Fibroblast of mammary gland (primary cell): ENCODE measurements around the gene PRRC2C.
"Not testable (repeated sequence)": the region's sequence is repeated elsewhere in the genome, so short reads cannot be mapped to it uniquely, and the experiment has no call there.

ENCODE experiments used
- DNase-seq: peaks from one replicate; pipeline ENCODE4 v3.0.0-alpha.2; 2010; ENCODE audit warnings: low read depth
- H3K4me3 ChIP-seq: 2 replicates; pipeline ENCODE4 v1.5.1; 2011; ENCODE audit warnings: low read depth, mild to moderate bottlenecking, low read length, moderate library complexity; ENCODE audit not compliant: control insufficient read depth
- TF ChIP-seq, protein P1 (sequence below): conservative IDR thresholded peaks from 2 replicates; pipeline ENCODE4 v1.5.1; 2011; ENCODE audit warnings: low read depth, low read length, inconsistent platforms; ENCODE audit not compliant: control insufficient read depth, insufficient read depth

Gene PRRC2C

GRCh38 chr1:171595324-171595723 lies 110.0 kb downstream of the PRRC2C start:
- DNase-seq: peak; percentile 27
- no peak overlapping the region for H3K4me3 ChIP-seq
- TF ChIP-seq, protein P1, sequence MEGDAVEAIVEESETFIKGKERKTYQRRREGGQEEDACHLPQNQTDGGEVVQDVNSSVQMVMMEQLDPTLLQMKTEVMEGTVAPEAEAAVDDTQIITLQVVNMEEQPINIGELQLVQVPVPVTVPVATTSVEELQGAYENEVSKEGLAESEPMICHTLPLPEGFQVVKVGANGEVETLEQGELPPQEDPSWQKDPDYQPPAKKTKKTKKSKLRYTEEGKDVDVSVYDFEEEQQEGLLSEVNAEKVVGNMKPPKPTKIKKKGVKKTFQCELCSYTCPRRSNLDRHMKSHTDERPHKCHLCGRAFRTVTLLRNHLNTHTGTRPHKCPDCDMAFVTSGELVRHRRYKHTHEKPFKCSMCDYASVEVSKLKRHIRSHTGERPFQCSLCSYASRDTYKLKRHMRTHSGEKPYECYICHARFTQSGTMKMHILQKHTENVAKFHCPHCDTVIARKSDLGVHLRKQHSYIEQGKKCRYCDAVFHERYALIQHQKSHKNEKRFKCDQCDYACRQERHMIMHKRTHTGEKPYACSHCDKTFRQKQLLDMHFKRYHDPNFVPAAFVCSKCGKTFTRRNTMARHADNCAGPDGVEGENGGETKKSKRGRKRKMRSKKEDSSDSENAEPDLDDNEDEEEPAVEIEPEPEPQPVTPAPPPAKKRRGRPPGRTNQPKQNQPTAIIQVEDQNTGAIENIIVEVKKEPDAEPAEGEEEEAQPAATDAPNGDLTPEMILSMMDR: no peak

- no peak overlapping the region for H3K4me3 ChIP-seq
- TF ChIP-seq, protein P1: no peak
- no peak for DNase-seq
Observed at GRCh38 chr1:171596119-171596518, 110.8 kb downstream of the PRRC2C start.

- DNase-seq: no peak
- TF ChIP-seq, protein P1: no peak
- no peak overlapping the region for H3K4me3 ChIP-seq
Observed at GRCh38 chr1:171596705-171597104, 111.4 kb downstream of the PRRC2C start.

DNA sequence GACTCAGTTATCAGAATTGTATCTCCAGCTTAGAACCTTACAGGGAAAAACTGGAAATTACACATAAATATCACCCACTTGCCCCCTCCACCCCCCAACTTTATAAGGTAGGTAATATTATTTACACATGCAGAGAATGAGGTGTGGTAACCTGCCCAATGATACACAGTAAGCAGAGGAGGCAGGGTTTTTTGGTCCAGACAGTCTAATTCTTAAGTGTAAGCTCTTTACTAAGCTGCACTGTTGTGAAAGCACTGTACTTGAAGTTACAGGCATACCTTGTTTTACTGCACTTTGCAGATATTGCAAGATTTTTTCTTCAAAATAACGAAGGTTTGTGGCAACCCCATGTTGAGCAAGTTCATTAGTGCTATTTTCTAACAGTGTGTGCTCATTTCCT lies 111.9 kb downstream of the PRRC2C start:
- TF ChIP-seq, protein P1: no peak
- H3K4me3 ChIP-seq: no peak overlapping the region
- no peak for DNase-seq

- H3K4me3 ChIP-seq, DNase-seq: not testable (repeated sequence)
Observed at GRCh38 chr1:171600310-171600709, 115.0 kb downstream of the PRRC2C start.

DNA sequence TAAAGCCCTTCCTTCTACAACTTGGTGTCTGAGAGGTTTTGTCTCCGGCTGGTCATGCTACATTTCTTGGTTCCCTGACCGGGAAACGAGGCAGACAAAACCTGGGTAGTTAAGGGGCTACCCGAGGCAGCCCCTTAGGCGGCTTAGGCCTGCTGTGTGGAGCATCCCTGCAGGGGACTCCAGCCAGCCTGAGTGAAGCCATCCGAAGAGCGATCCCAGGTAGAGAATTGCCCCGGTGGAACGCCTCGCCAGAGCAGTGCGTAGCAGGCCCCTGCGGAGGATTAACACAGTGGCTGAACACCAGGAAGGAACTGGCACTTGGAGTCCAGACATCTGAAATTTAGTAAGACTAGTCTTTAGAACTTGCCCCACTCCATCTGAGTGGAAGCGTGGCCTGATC lies 115.5 kb downstream of the PRRC2C start:
- TF ChIP-seq, protein P1: no peak
- no peak overlapping the region for H3K4me3 ChIP-seq
- DNase-seq: no peak

GRCh38 chr1:171603042-171603441 lies 117.7 kb downstream of the PRRC2C start:
- DNase-seq, H3K4me3 ChIP-seq: not testable (repeated sequence)

GRCh38 chr1:171606402-171606941 lies 121.1 kb downstream of the PRRC2C start:
- DNase-seq: no peak
- no peak overlapping the region for H3K4me3 ChIP-seq
- TF ChIP-seq, protein P1: no peak
